AML-193 (cell line): ENCODE measurements around the gene TSPAN3.

Experiments used
- DNase-seq, 2 experiments: peaks; one replicate each; lab custom pipeline; 2025; lab: John Stamatoyannopoulos, UW

Gene TSPAN3

DNA sequence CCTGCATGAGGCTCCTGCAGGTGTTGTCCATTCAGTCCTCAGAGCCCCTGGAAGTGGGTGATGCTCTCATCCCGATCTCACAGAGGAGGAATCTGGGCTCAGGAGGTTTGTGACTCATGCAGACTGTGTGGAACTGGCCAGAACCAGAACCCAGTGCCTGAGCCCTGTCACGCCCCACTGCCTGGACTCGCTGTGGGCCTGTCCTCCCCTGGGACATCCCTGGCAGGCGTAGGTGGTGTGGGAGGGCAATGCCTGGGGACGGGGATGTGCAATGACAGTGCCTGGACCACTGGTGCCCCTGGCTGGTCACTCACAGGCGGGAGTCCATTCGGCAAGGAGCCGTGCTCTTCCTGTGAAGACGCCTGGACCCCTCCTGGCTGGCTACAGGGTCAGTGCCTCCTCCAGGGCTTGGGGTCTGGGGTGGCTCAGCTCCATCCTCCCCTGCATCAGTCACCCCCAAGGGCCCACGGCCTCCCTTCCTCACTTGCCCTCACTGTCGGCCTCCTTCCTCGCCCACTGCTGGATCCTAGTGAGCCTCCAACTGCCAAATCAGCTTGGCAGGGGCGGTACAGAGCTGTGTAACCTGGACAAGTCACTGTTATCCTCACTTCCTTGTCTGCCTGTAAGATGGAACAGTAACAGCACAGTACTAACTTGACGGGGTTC lies 61.1 kb downstream of the TSPAN3 start:
- no peak for DNase-seq

GRCh38 chr15:77009176-77009575 lies 61.7 kb downstream of the TSPAN3 start:
- no peak for DNase-seq

- peak; percentile 95 to 97 for DNase-seq
Observed at GRCh38 chr15:77004189-77004588, 66.7 kb downstream of the TSPAN3 start.

DNA sequence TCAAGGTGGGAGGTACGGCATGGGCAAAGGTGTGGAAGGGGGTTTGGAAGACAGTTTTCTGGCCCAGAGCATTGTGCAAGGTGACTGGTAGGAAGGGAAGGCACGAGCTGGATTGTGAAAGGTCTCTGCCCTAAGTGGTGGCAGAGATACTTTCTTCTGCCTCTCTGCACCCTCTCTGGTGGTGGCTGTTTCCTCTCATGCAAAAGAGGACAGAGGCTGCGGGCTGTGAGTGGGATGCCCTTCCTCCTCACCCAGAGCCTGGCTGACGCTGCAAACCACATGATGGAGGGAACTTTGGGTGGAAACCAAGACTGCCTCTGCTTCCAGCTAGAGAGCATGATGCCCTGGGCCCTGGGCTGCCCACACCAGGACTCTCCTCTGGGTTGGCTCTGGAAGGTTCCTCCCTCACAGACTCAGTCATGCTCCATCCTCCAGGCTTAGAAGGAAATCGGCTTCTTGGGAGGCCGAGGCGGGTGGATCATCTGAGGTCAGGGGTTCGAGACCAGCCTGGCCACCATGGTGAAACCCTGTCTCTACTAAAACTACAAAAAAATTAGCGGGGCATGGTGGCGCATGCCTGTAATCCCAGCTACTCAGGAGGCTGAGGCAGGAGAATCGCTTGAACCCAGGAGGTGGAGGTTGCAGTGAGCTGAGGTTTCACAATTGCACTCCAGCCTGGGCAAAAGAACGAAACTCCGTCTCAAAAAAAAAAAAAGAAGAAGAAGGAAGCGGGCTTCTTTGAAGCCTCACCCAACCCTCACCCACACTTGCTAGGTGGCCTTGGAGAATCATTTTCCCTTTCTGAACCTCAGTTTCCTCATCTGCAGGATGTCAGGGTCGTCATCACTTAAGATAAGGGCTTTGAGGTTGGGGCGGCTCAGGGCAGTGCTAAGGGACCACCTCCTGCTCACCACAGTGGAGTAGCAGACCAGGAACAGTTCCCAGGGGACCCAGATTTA lies 67.7 kb downstream of the TSPAN3 start:
- DNase-seq: peak; percentile 94

DNA sequence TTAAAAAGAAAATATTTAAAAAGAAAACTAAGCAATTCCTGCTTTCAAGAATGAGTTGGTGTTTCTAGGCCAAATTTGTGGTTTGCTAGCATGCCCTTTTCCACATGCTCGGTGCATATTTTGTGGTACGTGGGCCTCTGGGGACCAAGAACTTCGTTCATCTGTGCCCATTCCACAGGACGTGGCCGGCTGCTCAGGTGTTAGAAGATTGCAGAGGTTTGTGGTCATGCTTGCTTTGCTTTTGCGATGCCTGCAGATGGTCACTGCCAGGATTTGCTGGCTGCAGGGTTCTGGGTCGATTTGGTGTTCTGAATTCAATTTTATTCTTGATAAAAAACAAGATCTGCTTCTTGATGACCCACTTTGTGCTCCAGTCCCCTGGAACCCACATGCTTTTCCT lies 68.5 kb downstream of the TSPAN3 start:
- DNase-seq: no peak

DNA sequence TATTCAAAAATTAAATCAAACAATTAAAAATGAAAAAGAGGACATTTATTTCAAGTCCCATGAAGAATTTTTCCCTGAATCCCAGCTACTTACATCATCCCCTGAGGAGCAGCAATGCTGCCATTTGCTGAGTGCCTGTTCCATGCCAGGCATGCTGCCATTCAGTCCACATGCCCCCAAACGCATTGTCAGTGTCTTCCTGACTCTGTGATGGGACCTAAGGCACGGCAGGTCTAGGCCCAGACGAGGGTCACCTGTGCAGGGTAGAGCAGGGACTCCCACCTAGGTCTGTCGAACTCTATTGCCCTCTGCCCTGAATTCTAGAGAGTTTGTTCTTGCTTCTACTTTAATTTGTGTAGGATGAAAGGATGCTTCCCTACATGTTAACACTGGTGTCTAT lies 68.9 kb downstream of the TSPAN3 start:
- no peak for DNase-seq

GRCh38 chr15:77001351-77001750 lies 69.6 kb downstream of the TSPAN3 start:
- no peak for DNase-seq

DNA sequence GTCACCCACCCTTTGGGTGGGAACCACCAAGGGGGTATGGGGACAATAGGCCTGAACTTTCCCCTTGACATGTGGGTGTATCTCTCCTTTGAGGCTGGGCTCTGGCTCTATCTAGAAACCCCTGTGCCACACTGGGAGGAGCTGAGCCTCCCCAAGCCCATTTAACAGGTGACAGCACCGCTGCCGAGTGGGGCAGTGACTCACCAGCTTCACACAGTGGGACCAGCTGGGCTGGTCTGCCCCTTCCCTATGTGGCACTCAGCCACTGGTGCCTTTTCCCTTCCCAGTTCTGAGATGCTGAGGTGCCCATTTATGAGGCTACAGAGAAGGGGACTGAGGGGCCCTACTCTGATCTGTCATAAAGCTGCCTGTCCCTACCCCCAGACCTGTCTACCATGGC lies 70.9 kb downstream of the TSPAN3 start:
- DNase-seq: no peak

- DNase-seq: no peak
Observed at GRCh38 chr15:76998663-76999285, 72.1 kb downstream of the TSPAN3 start.

- DNase-seq: peak in 1 of 2 experiments; percentile 14
Observed at GRCh38 chr15:76996526-76997401, 74.1 kb downstream of the TSPAN3 start.

- no peak for DNase-seq
Observed at GRCh38 chr15:76996076-76996525, 74.8 kb downstream of the TSPAN3 start.

DNA sequence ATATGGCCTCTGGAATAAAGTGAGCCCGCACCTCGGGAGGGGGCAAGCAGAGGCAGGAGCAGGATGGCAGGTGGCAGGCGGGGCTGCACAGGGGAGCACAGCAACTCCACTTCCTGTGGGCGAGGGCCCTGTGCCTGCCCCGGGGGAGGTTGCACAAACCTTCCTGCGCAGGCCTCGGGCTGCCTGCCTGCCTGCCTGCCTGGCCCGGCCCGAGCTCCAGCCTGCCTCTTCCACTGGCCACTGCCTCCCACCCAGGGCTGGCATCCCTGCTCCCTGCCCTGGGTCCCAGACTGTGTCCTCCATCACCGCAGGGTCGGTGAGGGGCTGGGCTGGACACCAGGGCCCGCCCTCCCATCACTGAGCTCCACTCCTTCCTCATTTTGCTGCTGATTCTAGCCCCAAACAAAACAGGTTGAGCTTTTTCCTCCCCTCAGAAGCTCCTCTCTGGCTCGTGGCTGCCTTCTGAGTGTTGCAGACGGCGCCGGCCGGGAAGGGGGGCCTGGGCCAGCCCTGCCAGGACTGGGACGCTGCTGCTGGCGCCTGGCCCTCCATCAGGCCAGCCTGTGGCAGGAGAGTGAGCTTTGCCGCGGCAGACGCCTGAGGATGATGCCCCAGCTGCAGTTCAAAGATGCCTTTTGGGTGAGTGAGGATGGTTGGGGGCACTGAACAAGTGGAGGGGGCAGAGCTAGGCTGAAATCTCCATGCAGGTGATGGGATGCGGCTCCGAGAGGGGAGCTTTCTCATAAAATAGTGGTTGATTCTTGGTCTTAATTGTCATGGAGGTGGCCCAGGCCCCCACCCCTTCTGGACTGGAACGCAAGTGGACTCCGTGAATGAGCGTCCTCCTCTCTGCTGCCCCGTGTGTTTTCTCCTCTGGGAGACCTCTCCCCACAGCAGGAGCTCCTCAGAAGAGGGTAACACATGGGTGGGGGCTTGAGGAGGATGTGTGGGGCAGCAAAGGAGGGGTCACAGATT lies 75.7 kb downstream of the TSPAN3 start, which contains the start of gene PSTPIP1:
Gene PSTPIP1, plus strand, starts transcription at position 156 of the 975 bp plus-strand sequence. Its CDS starts 448 bp downstream, at position 604.
- DNase-seq: peak; percentile 75 to 83

DNA sequence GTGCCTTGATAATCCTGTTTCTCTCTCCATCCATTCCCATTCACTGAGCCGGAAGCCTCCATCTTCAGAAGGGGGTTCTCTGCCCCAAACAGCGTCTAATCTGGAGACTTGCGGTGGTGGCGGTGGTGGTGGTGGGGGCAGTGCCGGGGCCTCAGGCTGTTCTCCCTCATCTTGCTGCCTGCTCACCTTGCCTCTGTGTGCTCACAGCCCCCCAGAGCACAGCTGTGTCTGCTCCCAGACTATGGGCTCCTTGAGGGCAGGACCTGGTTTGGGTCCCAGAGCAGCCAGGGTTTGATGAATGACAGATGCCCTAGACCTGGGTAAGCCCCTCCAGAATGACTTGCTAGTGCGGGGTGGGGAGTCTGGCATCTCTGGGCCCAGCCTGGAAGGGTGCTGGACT lies 76.4 kb downstream of the TSPAN3 start:
- no peak for DNase-seq

- peak; percentile 53 to 56 for DNase-seq
Observed at GRCh38 chr15:76994001-76994400, 76.9 kb downstream of the TSPAN3 start.

DNA sequence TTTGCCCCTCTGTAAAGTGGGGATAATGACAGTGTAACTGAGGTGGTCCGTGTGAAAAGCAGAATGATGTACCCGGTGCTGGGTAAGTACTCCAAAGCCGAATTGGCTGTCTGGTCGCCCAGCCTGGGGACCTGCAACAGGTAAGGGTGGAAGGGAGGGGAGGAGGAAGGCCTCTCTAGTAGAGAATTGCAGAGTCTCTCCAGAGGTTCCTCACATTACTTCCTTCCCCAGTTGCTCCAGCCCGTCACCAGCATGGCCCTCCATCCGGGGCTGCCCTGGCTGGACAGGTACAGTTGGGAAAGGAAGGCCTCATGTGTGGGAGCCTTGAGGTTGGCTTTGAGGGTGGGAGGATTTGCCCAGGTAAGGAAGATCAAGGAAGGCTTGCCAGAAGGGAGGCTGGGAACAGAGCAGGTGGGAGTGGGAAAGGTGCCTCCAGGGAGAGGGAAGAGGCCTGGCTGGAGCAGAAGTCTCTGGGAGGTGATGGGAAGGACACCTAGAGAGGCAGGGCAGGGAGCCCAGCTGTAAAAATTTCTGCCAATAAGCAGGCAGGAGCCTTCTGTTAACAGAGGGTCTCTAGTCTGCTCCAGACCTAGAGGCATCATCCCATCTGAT lies 77.7 kb downstream of the TSPAN3 start:
- no peak for DNase-seq

GRCh38 chr15:76991741-76992645 lies 78.9 kb downstream of the TSPAN3 start:
- no peak for DNase-seq
